GM18870 (cell line): ENCODE results near the gene RNF213.

Experiments used
- ATAC-seq: cut with Tn5 transposase; IDR thresholded peaks from one replicate; pipeline ENCODE4 v1.9.1; 2021; ENCODE audit warnings: moderate library complexity; ENCODE audit not compliant: unreplicated experiment

Gene RNF213

GRCh38 chr17:80345841-80346497 lies 85.3 kb downstream of the RNF213 start:
- ATAC-seq, result no peak

- no peak for ATAC-seq
Measured at GRCh38 chr17:80346498-80347275, 86.0 kb downstream of the RNF213 start.

- no peak for ATAC-seq
Measured at GRCh38 chr17:80347536-80347935, 86.9 kb downstream of the RNF213 start.

- ATAC-seq, result no peak
Measured at GRCh38 chr17:80347948-80348351, 87.3 kb downstream of the RNF213 start.

- no peak for ATAC-seq
Measured at GRCh38 chr17:80348551-80349150, 88.0 kb downstream of the RNF213 start.

GRCh38 chr17:80349151-80349651 lies 88.5 kb downstream of the RNF213 start:
- no peak for ATAC-seq

- ATAC-seq, result no peak
Measured at GRCh38 chr17:80349751-80350150, 89.1 kb downstream of the RNF213 start.

- ATAC-seq, result no peak
Measured at GRCh38 chr17:80352216-80352895, 91.7 kb downstream of the RNF213 start.

- no peak for ATAC-seq
Measured at GRCh38 chr17:80352991-80353665, 92.5 kb downstream of the RNF213 start.

GRCh38 chr17:80353718-80354275 lies 93.1 kb downstream of the RNF213 start:
- ATAC-seq, result no peak

GRCh38 chr17:80354336-80354735 lies 93.7 kb downstream of the RNF213 start:
- no peak for ATAC-seq

GRCh38 chr17:80356231-80356856 lies 95.7 kb downstream of the RNF213 start:
- no peak for ATAC-seq

- ATAC-seq, result no peak
Measured at GRCh38 chr17:80358131-80358530, 97.5 kb downstream of the RNF213 start.

GRCh38 chr17:80358861-80359260 lies 98.2 kb downstream of the RNF213 start:
- ATAC-seq, result no peak

- ATAC-seq, result no peak
Measured at GRCh38 chr17:80359422-80360110, 98.9 kb downstream of the RNF213 start.

- no peak for ATAC-seq
Measured at GRCh38 chr17:80360396-80360795, 99.7 kb downstream of the RNF213 start.

GRCh38 chr17:80361495-80362220 lies 101.0 kb downstream of the RNF213 start:
- no peak for ATAC-seq

- ATAC-seq, result no peak
Measured at GRCh38 chr17:80362428-80363119, 101.9 kb downstream of the RNF213 start.
